SHP77 (cell line): Measurements from ENCODE around the gene RIOK3.
A peak's percentile ranks its signal among the peaks of the same experiment; 100 is the strongest.
"Not testable (repeated sequence)": the region's sequence is repeated elsewhere in the genome, so short reads cannot be mapped to it uniquely, and the experiment has no call there.

Experiments
- DNase-seq, 2 experiments: peaks; one replicate each; lab custom pipeline; 2025; lab: John Stamatoyannopoulos, UW

RIOK3 gene, protein sequence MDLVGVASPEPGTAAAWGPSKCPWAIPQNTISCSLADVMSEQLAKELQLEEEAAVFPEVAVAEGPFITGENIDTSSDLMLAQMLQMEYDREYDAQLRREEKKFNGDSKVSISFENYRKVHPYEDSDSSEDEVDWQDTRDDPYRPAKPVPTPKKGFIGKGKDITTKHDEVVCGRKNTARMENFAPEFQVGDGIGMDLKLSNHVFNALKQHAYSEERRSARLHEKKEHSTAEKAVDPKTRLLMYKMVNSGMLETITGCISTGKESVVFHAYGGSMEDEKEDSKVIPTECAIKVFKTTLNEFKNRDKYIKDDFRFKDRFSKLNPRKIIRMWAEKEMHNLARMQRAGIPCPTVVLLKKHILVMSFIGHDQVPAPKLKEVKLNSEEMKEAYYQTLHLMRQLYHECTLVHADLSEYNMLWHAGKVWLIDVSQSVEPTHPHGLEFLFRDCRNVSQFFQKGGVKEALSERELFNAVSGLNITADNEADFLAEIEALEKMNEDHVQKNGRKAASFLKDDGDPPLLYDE

DNA sequence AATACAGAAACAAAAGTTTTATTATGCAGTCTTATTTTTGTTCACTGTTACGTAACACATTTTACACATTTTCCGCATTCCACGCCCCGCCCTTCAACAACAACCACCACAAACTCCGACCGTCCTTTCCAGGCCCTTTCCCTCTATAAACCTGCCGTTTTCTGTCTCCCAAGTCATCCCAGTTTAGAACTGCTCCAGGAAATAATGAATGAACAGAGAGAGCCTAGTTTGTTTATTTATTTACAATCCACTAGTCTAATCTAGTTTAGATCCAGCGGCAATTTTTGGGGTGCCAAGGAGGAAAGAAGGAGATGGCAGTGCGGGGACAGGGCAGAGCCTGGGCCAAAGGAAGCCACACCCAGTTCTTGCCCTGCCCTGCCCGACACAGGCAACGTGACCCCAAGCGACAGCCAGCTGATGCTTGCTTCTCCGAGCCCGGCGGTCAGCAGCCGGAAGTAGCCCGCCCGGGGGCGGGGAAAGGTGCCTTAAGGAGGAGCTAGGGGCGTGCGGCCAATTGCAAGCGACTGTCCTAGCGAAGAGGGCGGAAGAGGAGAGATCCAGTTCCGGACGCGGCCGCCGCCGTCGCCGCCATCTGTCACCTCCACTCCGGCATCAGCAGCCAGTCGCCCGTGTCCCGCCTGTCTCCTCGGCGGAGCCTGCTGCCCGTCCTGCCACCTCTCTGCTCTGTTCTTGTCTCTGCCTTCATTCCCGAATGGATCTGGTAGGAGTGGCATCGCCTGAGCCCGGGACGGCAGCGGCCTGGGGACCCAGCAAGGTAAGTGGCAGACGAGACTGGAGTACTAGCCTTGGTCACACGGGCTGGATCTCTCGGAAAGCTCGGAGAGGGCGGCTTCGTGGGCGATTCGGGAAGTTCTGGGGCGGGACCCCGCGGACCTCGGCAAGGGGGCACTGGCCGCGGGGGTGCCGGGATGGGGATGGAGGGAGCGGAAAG, at the start of gene RIOK3:
Gene RIOK3, plus strand, starts transcription at position 560 of the 952 bp plus-strand sequence. Its CDS starts 153 bp downstream, at position 713.
- DNase-seq, result peak; percentile 91 to 97

DNA sequence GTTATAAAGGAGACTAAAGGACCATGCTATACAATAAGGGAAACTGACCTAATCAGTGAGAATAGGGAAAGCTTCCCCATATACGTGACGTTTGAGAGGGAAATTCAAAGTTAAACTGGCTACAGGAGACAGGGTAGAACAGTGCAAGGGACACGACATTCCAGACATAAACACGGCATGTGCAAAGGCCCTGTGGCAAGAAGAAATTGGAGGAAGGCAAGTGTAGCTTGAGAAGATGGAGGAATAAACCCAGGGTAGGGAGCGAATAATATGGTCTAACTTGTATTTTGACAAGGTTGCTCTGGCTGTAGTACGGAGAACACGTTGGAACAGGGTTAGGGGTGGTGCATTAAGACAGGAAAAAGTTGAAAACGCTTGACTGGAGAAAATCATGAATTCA, 49.8 kb upstream of the RIOK3 start:
- DNase-seq, result no peak

DNA sequence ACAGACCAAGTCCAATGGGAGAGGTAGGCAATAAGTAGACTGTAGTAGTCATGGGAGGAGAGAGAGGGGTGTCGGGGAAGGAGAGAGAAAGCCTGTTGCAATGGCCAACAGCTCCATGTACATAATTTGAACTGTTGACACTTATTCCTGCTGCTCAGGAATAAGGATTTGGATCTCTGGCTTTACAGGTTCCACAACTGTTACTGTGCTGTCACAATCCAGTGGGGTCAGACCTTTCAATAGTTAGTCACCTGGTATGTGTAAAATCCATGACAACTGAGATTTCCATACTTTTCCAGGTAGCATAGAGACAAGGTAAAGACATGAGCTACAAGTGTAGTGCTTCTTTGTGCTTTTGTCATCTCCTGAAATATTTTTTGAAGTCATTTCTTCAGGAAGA, 47.5 kb upstream of the RIOK3 start:
- DNase-seq, result no peak

DNA sequence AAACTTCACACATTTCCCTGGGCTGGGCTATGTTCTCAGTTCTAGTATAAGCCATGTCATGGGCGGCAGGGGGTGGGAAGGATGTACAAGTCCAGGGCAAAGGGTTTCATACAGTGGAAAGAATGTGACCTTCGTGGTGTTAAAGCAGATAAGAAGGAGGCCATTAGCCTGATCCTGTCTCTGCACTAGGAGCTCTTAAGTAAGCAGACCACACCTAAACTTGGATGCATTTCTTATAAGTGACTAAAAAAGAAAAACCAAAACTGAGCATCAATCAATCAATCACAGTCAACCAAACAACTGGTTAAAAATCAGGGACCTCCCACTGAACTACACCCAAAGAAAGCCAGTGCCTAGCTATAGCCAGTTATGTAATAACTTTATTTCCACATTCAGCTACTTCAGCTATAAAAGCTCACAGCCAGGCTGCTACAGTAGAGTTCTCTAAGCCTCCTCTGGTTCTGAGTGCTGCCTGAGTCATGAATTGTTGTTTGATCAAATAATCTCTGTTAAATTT, 46.8 kb upstream of the RIOK3 start:
- DNase-seq, result no peak

- DNase-seq, result no peak
Observed at GRCh38 chr18:23412351-23412964, 40.6 kb upstream of the RIOK3 start.

DNA sequence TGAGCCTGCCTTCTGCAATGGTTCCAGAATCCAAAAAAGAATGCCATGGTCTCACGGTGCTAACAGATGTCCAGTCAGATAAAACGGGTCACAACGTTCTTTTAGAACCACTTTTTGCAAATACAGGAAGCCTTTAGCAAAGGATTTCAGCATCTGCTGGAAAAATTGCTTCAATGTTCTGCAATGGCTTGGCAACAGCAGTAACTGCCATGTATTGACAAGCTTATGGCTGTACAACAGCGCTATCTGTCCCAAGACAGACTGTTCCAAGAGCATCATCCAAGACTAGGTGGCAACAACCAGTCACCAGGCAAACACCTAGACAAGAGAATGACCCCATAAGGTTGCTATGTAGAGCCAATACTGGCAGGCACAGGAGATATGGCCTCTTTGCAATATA, 37.6 kb upstream of the RIOK3 start:
- no peak for DNase-seq

DNA sequence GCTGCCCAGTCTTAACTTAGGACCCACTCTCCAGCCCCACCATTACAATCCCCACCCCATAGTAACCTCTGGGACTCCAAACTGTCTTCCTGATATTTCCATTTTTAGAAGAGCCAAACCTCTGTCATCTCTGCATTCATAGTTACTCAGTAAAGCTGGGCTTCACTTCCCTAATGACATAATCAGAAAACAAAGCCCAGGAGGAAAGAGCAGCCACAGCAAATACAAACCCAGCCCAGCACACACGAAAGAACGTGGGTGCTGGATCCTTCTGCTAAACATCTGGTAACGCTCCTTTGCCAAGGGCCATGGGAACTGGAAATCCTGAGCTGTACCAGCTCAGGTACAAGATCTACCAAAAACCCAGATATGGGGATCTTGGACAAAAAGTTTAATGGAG, 36.8 kb upstream of the RIOK3 start:
- DNase-seq, result no peak

GRCh38 chr18:23421277-23421676, 31.8 kb upstream of the RIOK3 start:
- no peak for DNase-seq

- DNase-seq, result peak; percentile 64 to 65
Observed at GRCh38 chr18:23422751-23423418, 30.2 kb upstream of the RIOK3 start.

GRCh38 chr18:23424616-23425015, 28.5 kb upstream of the RIOK3 start:
- no peak for DNase-seq

GRCh38 chr18:23428821-23429220, 24.3 kb upstream of the RIOK3 start:
- DNase-seq, result no peak

DNA sequence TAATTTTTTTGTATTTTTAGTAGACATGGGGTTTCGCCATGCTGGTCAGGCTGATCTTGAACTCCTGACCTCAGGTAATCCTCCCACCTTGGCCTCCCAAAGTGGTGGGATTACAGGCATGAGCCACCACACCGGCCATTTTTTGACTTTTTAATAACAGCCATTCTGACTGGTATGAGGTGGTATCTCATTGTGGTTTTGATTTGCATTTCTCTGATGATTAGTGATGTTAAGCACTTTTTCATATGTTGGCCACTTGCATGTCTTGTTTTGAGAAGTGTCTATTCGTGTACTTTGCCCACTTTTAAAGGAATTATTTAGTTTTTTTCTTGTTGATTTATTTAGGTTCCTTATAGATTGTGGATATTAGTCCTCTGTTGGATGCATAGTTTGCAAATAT, 23.5 kb upstream of the RIOK3 start:
- not testable (repeated sequence) for DNase-seq

DNA sequence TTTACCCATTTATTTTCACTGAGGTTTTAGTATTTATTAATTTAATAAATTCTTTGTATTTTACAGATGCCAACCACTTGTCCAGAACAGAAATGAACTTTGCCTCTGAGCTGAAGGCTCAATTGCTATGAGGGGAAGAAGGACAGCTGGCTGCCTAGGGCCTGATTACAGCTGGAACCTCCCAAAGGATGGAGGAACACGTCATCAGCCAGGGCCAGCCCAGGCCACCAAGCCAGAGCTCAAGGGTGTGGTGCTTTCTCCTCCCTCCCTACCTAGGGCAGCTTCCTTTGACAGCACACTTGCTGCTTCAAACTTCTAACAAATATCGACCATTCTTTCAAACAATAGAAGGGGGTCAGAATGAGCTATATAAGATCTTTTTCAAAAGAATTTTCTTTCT, 19.7 kb upstream of the RIOK3 start:
- no peak for DNase-seq

DNA sequence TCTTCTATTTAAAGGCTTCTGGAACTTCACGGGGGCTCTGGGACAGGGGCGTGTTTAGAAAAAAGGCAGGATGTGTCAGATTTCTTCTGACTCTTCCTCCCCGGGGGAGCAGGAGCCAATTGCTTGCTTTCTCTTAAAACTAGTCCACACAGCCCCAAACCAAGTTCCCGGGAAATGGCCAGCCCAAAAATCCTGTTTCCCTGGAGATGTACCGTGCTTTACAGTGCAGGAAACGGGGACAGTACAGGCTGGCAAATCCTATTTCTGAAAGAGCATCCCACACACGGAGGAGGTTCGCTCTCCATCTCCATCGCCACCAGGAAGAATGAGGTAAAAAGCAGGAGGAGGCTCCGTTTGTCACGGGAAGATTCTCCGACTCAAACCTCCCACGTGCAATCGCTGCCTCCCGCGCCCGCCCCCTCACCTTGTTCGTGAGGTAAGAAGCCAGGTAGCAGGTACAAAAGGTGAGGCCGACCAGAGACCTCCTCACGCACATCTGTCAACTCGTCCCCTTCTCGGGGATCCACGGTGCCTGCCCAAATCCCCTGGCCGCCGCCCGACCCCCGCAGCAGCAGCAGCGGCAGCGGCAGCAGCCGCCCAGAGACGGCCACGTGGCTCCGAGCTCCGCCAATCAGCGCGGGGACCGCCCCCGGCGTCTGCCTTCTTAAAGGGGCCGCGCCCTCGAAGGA, 15.6 kb upstream of the RIOK3 start:
- peak; percentile 27 to 76 for DNase-seq

DNA sequence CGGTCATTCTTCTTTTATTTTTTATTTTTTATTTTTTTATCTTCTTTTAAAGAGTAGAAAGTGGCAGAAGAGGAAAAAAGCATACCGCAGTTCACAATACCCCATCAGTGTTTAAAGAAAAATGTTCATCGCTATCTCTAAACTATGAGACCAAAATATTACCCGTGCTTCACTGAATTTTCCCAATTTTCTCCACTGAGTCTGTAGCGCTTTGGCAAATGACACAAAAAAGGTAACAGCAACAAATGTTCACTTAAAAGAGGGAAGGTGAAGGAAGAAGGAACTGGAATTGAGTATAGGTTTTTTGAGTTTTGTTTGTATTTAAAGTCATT, 15.1 kb upstream of the RIOK3 start:
- no peak for DNase-seq

GRCh38 chr18:23438608-23439366, 14.3 kb upstream of the RIOK3 start:
- peak in 1 of 2 experiments; percentile 5 for DNase-seq

DNA sequence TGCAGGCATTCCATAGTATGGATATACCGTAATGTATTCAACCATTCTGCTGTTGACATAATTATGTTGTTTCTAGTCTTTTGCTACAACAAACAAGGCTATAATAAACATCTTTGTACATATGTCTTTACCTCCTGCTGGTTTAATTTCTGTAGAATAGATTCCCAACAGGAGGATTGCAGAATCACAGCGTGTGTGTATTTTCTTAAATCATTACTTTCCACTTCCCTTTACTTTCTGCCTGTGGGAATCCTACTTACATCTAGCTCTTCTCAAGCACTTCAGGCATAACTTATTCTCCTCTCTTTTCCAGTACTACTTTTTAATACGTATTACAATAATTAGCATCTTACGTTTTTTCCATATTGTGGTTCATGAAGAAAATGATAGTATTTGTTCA, 13.0 kb upstream of the RIOK3 start:
- DNase-seq, result no peak

GRCh38 chr18:23442958-23443357, 10.1 kb upstream of the RIOK3 start:
- no peak for DNase-seq

GRCh38 chr18:23448291-23448690, 4.8 kb upstream of the RIOK3 start:
- no peak for DNase-seq

GRCh38 chr18:23450022-23450421, 3.1 kb upstream of the RIOK3 start:
- no peak for DNase-seq
